ENCODE measurements around the gene MAST1. TPM values are rescaled to one million over a fixed set of nuclear protein-coding genes. Genes with fewer than 3 reads are reported as not detected.

Gene MAST1
- total and polyA plus RNA-seq, 10 donors: 0.12 to 0.65 (median 0.32) TPM; not detected in 2

- Histone ChIP-seq H3K4me1 (peaks cover 0 to 15% (median 5%) of the 10 kb centered on the region in 6 donors), H3K4me3 (no peak overlapping the region), H3K36me3 (peaks cover 0 to 61% (median 42%) of the 10 kb centered on the region in 6 donors), H3K27ac (no peak overlapping the region), H3K27me3 (replicated peaks in 1 of 7) (no peaks in the 10 kb centered on the region), H3K9me3 (peaks cover 0 to 17% (median 4%) of the 10 kb centered on the region in 8 donors)
- DNase-seq: no peak
- TF ChIP-seq POLR2AphosphoS5 (IDR thresholded peaks at IDR 0.05): no peak
- no peak for TF ChIP-seq POLR2A (IDR thresholded peaks at IDR 0.05)
- TF ChIP-seq CTCF (IDR thresholded peaks at IDR 0.05 in 8 of 11, conservative IDR thresholded peaks at IDR 0.05 in 3 of 11): no peak
- intact Hi-C loops (cut with DNase I; ENCODE audit: low total_unique reads): no loop called here
- WGBS, 5 donors: 92 to 99% (median 96%) methylated on average over 6 of the region's 6 CpGs
Observed at GRCh38 chr19:12875086-12875485, 36.8 kb downstream of the MAST1 start.

DNA sequence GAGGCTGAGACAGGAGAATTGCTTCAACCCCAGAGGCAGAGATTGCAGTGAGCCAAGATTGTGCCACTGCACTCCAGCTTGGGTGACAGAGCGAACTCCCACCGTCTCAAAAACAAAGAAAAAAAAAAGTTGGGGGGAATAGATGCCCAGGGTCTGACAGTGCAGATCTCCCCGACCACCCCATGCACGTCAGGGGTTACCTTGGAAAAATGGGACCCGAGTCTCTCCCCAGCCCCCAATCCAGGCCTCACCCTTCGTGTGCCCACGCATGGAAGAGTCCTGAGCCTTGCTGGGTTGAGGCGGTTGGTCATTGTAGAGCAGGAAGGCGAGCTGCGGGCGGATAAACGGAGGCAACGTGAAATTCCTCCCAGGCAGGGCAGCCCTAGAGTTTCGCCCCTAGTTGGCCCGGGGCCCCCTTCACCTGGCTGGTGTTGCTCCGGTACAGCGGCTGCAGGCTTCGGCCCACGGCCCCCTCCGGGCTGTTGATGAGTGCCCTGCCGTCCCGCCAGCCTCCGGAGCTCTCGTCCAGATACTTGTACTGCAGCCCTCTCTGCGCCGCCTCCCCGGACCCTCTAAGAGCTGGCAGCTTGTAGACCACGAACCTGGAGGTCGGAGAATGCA is 42.3 kb downstream of the MAST1 start:
- DNase-seq: peak; percentile 88
- peaks cover 11 to 62% (median 37%) of the 10 kb centered on the region in 6 donors for H3K4me1 ChIP-seq
- TF ChIP-seq POLR2A (IDR thresholded peaks at IDR 0.05): no peak
- no peak for TF ChIP-seq CTCF (IDR thresholded peaks at IDR 0.05 in 8 of 11, conservative IDR thresholded peaks at IDR 0.05 in 3 of 11)
- TF ChIP-seq POLR2AphosphoS5 (IDR thresholded peaks at IDR 0.05): no peak
- WGBS, 5 donors: 15 to 21% (median 19%) methylated on average over 13 to 29 of the region's 29 CpGs
- H3K9me3 ChIP-seq: peaks cover 0 to 28% (median 10%) of the 10 kb centered on the region in 8 donors
- H3K27me3 ChIP-seq (replicated peaks in 1 of 7): peaks cover 0 to 17% (median 14%) of the 10 kb centered on the region in 7 donors
- H3K27ac ChIP-seq: peak overlapping the region; percentile 83 to 95 (median 88)
- H3K4me3 ChIP-seq: peak overlapping the region; percentile 62 to 92 (median 72)
- peaks cover 0 to 33% (median 29%) of the 10 kb centered on the region in 6 donors for H3K36me3 ChIP-seq
- intact Hi-C loops (cut with DNase I; ENCODE audit: low total_unique reads): loop anchor here (10.0 kb wide), 1 partner anchor 84 kb away; the partner anchor contains the start of gene DAND5

GRCh38 chr19:12881172-12881808 is 43.0 kb downstream of the MAST1 start, which contains the start of gene DNASE2:
TSS of gene DNASE2 (minus strand) at chr19:12881449. CDS start at chr19:12881375, 74 bp downstream.
- Histone ChIP-seq H3K4me3 (peak within 1 kb of the TSS; percentile 62 to 92 (median 72)), H3K27me3 (replicated peaks in 1 of 7) (peaks cover 0 to 23% (median 16%) of the 10 kb centered on the region in 7 donors), H3K4me1 (peaks cover 11 to 69% (median 41%) of the 10 kb centered on the region in 6 donors), H3K36me3 (peaks cover 0 to 27% (median 23%) of the 10 kb centered on the region in 6 donors), H3K27ac (peak within 1 kb of the TSS; percentile 83 to 95 (median 88)), H3K9me3 (peaks cover 0 to 28% (median 10%) of the 10 kb centered on the region in 8 donors)
- intact Hi-C loops (cut with DNase I; ENCODE audit: low total_unique reads): loop anchor here (10.0 kb wide), 1 partner anchor 84 kb away; the partner anchor contains the start of gene DAND5
- WGBS, 5 donors: 0% methylated on average over 11 to 38 of the region's 38 CpGs
- peak; percentile 99 for DNase-seq
- TF ChIP-seq CTCF (IDR thresholded peaks at IDR 0.05 in 8 of 11, conservative IDR thresholded peaks at IDR 0.05 in 3 of 11): peak in 2 of 11 experiments; percentile 15 to 35
- TF ChIP-seq POLR2A (IDR thresholded peaks at IDR 0.05): peak; percentile 18 to 83 (median 41)
- peak; percentile 88 to 95 (median 91) for TF ChIP-seq POLR2AphosphoS5 (IDR thresholded peaks at IDR 0.05)

All from spleen (tissue), 11 donors.